M059J (cell line): ENCODE measurements around the gene ZSWIM5. TPM values are rescaled to one million over a fixed set of nuclear protein-coding genes. Genes with fewer than 3 reads are reported as not detected.
"Not testable (repeated sequence)": the region's sequence is repeated elsewhere in the genome, so short reads cannot be mapped to it uniquely, and the experiment has no call there.

Experiments used
- DNase-seq: peaks from one replicate; pipeline ENCODE4 v3.0.0-alpha.2; 2012; ENCODE audit warnings: low read depth
- total RNA-seq: library from RNA; depleted of rRNA; stranded (reverse); fragments of >200 nt; shearing (Covaris generic); gene quantifications from 2 replicates; pipeline ENCODE4 v1.2.3, GENCODE V29; 2014

ZSWIM5 gene
- total RNA-seq, 1 experiment from 2014 or later: 0.49 TPM

- no peak for DNase-seq
These were observed 111.0 kb downstream of the ZSWIM5 start for GRCh38 chr1:45095450-45095849.

- DNase-seq: not testable (repeated sequence)
These were observed 112.0 kb downstream of the ZSWIM5 start for GRCh38 chr1:45094371-45094770.

GRCh38 chr1:45093334-45093733, 113.1 kb downstream of the ZSWIM5 start:
- DNase-seq: no peak

- no peak for DNase-seq
These were observed 116.7 kb downstream of the ZSWIM5 start for GRCh38 chr1:45089711-45090110.

- DNase-seq: no peak
These were observed 121.8 kb downstream of the ZSWIM5 start for GRCh38 chr1:45084562-45084961.

GRCh38 chr1:45079533-45079932, 126.9 kb downstream of the ZSWIM5 start:
- DNase-seq: peak; percentile 7

- DNase-seq: not testable (repeated sequence)
These were observed 129.4 kb downstream of the ZSWIM5 start for GRCh38 chr1:45076959-45077358.

GRCh38 chr1:45071567-45071966, 134.8 kb downstream of the ZSWIM5 start:
- no peak for DNase-seq

- DNase-seq: no peak
These were observed 138.6 kb downstream of the ZSWIM5 start for GRCh38 chr1:45067806-45068205.

GRCh38 chr1:45065083-45065482, 141.3 kb downstream of the ZSWIM5 start:
- no peak for DNase-seq

GRCh38 chr1:45062463-45062862, 143.9 kb downstream of the ZSWIM5 start:
- DNase-seq: not testable (repeated sequence)

- no peak for DNase-seq
These were observed 146.6 kb downstream of the ZSWIM5 start for GRCh38 chr1:45059829-45060228.

- DNase-seq: no peak
These were observed 148.9 kb downstream of the ZSWIM5 start for GRCh38 chr1:45057542-45057941.

GRCh38 chr1:45051005-45051772, 155.2 kb downstream of the ZSWIM5 start:
- no peak for DNase-seq

- no peak for DNase-seq
These were observed 159.4 kb downstream of the ZSWIM5 start for GRCh38 chr1:45047032-45047431.

GRCh38 chr1:45044916-45045315, 161.5 kb downstream of the ZSWIM5 start:
- DNase-seq: no peak

- DNase-seq: no peak
These were observed 163.3 kb downstream of the ZSWIM5 start for GRCh38 chr1:45043094-45043493.

- DNase-seq: no peak
These were observed 166.1 kb downstream of the ZSWIM5 start for GRCh38 chr1:45040297-45040696.

GRCh38 chr1:45038661-45039364, 167.6 kb downstream of the ZSWIM5 start:
- no peak for DNase-seq

GRCh38 chr1:45038240-45038639, 168.2 kb downstream of the ZSWIM5 start:
- no peak for DNase-seq

- peak; percentile 51 for DNase-seq
These were observed 168.9 kb downstream of the ZSWIM5 start for GRCh38 chr1:45037456-45037855.

- no peak for DNase-seq
These were observed 170.6 kb downstream of the ZSWIM5 start for GRCh38 chr1:45035631-45036301.

- no peak for DNase-seq
These were observed 173.0 kb downstream of the ZSWIM5 start for GRCh38 chr1:45033356-45033755.
